Measurements from ENCODE around the gene CD8B2. TPM values are rescaled to one million over a fixed set of nuclear protein-coding genes. Genes with fewer than 3 reads are reported as not detected.
"Not testable (repeated sequence)": the region's sequence is repeated elsewhere in the genome, so short reads cannot be mapped to it uniquely, and the experiment has no call there.

CD8B2 gene
- total RNA-seq (2014; rRNA removed; shearing (Covaris generic)) = not detected in 2 replicates

- in situ Hi-C loops (cut with HindIII; ENCODE audit: low sequenced_read_pairs); DNase-seq (ENCODE audit: low spot score): not testable (repeated sequence)
These were observed at the start of gene CD8B2 for GRCh38 chr2:106486551-106487385. CD8B2 (plus strand) TSS chr2:106487364; CDS start chr2:106487427, 63 bp downstream.

- DNase-seq (ENCODE audit: low spot score); in situ Hi-C loops (cut with HindIII; ENCODE audit: low sequenced_read_pairs): not testable (repeated sequence)
These were observed 25.3 kb upstream of the CD8B2 start for GRCh38 chr2:106461882-106462281.

DNA sequence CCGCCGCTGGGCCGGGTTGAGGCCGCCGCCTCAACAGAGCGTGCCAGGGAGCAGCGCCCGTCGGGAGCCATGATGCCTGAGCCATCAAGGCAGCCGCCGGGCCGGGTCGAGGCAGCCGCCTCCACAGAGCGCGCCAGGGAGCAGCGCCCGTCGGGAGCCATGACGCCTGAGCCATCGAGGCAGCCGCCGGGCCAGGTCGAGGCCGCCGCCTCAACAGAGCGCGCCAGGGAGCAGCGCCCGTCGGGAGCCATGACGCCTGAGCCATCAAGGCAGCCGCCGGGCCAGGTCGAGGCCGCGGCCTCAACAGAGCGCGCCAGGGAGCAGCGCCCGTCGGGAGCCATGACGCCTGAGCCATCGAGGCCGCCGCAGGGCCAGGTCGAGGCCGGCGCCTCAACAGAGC is 19.6 kb upstream of the CD8B2 start:
- DNase-seq (ENCODE audit: low spot score); in situ Hi-C loops (cut with HindIII; ENCODE audit: low sequenced_read_pairs): not testable (repeated sequence)

DNA sequence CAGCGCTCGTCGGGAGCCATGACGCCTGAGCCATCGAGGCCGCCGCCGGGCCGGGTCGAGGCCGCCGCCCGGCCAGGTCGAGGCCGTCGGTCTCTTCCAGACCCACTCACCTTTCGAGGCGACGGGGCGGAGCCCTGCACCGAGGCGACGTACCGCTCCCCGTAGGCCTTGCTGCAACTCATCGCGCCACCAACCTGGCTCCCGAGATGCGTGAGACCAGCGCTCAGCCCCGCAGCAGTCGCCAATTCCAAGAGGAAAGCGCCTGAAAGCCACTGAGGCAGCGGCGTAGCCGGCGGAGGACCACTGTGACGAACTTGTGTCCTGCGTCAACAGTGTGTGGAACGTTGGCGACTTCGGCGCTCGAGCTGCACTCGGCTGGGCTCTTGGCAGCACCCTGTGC is 19.1 kb upstream of the CD8B2 start, which contains the start of gene RGPD3:
Gene RGPD3, minus strand, starts transcription at position 307 of the 400 bp plus-strand sequence. Its CDS starts 125 bp downstream, at position 182.
- in situ Hi-C loops (cut with HindIII; ENCODE audit: low sequenced_read_pairs); DNase-seq (ENCODE audit: low spot score): not testable (repeated sequence)

GRCh38 chr2:106470658-106471057 is 16.5 kb upstream of the CD8B2 start:
- in situ Hi-C loops (cut with HindIII; ENCODE audit: low sequenced_read_pairs); DNase-seq (ENCODE audit: low spot score): not testable (repeated sequence)

GRCh38 chr2:106477647-106478046 is 9.5 kb upstream of the CD8B2 start:
- DNase-seq (ENCODE audit: low spot score); in situ Hi-C loops (cut with HindIII; ENCODE audit: low sequenced_read_pairs): not testable (repeated sequence)

GRCh38 chr2:106479563-106479962 is 7.6 kb upstream of the CD8B2 start:
- DNase-seq (ENCODE audit: low spot score); in situ Hi-C loops (cut with HindIII; ENCODE audit: low sequenced_read_pairs): not testable (repeated sequence)

GRCh38 chr2:106487386-106488191 is 425 bp downstream of the CD8B2 start:
- in situ Hi-C loops (cut with HindIII; ENCODE audit: low sequenced_read_pairs); DNase-seq (ENCODE audit: low spot score): not testable (repeated sequence)

DNA sequence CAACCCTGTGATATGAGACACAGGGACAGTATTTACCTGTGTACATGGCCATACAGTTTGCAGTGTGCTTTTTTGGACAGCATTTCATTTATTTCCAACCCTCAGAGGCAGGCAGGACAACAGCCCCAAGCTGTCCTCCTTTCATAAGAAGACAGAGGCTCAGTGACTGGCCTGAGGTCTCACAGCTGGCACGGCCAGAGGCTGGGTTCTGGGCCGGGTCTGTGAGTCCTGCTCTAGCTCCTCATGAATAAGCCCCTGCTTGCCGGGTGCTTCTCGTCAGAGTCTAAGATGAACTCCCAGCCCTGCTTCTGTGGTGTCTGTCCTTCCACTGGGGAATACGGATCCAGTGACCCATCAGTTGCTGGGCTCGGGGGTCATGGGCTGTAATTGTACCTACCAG is 2.5 kb downstream of the CD8B2 start:
- in situ Hi-C loops (cut with HindIII; ENCODE audit: low sequenced_read_pairs) = not testable (repeated sequence)

DNA sequence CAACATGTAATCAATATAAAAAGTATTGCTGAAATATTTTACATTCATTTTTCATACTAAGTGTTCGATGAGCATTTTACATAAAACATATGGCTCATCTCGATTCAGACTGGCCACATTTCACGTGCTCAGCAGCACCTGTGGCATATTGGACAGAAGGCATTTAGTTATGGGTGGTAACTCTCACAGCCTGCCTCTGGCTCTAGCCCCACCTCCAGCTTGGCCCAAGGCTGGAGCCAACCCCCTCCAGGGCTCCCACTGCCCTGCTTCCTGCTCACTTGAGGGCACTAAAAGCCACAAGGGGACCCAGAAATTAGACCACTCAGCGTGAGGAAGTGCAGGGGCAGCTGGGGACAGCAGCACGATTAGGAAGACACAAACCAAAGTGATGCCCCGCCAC is 5.2 kb downstream of the CD8B2 start:
- in situ Hi-C loops (cut with HindIII; ENCODE audit: low sequenced_read_pairs); DNase-seq (ENCODE audit: low spot score): not testable (repeated sequence)

More for the DNA sequence above, 2.5 kb downstream of the CD8B2 start:
- DNase-seq (ENCODE audit: low spot score) = not testable (repeated sequence)

DNA sequence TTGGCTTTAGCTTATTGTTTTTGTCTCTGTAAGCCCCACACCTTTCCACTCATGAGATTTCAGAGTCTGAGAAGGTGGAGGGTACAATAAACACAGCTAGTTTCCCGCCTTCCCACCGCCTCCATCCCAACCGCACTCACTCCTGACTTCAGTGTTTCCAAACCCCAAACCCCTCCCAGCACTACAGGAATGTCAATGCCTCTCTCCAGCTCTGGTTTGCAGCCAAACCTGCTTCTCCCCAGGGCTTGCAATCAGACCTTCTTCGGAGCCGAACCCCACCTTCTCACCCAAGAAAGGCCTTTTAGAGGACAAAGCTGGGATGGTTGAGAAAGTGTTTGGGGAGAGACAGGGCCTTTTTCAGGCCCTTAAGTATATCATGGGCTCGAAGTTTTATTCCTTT is 5.7 kb downstream of the CD8B2 start:
- DNase-seq (ENCODE audit: low spot score); in situ Hi-C loops (cut with HindIII; ENCODE audit: low sequenced_read_pairs): not testable (repeated sequence)

GRCh38 chr2:106498549-106498948 is 11.4 kb downstream of the CD8B2 start:
- DNase-seq (ENCODE audit: low spot score); in situ Hi-C loops (cut with HindIII; ENCODE audit: low sequenced_read_pairs): not testable (repeated sequence)

DNA sequence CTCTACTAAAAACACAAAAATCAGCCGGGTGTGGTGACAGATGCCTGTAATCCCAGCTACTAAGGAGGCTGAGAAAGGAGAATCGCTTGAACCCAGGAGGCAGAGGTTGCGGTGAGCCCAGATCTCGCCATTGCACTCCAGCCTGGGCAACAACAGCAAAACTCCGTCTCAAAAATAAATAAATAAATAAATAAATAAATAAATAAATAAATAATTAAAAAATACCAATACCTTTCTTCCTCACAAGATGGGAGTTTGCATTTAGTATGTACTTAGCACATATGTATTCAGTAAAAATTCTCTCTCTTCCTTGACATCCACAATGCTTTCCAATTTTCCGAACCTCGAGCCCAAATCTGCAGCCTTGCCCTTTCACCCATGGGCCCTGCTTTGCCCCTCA is 13.2 kb downstream of the CD8B2 start:
- DNase-seq (ENCODE audit: low spot score); in situ Hi-C loops (cut with HindIII; ENCODE audit: low sequenced_read_pairs): not testable (repeated sequence)

DNA sequence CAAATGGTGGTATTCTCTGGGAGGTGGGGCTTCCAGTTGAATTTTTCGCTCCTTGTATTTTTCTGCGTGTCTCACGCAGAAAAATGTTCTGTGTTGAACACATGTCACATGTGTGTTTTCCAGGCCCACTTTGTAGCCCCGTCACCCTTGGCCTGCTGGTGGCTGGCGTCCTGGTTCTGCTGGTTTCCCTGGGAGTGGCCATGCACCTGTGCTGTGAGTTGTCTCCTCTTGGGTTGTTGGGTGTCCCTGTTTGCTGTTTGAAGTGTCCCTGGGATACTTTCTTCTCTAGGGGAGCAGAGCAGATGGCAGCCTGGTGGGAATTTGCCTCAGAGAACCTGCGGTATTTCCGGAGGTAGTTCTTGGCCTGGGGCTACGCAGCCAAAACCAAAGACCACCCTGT is 15.2 kb downstream of the CD8B2 start:
- in situ Hi-C loops (cut with HindIII; ENCODE audit: low sequenced_read_pairs); DNase-seq (ENCODE audit: low spot score): not testable (repeated sequence)

- in situ Hi-C loops (cut with HindIII; ENCODE audit: low sequenced_read_pairs) = not testable (repeated sequence)
These were observed 17.0 kb downstream of the CD8B2 start for GRCh38 chr2:106504192-106504591.

DNA sequence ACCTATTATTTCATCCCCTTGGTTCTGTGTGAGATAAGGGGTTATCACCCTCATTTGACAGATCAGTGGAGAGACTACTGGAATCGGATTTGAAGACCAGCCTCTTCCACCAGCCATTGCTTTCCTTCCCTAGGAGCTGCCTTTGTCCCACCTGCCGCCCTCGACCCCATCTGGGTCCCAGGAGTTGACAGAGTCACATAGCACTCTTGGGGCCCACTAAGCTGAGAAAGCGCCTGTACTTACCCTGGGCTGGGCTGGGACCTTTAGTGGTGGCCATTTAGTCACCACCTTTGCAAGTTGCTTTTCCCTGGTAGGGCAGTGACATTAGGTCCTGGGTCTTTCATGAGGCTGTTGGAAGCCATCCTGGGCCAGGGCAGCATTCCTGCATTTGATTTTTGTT is 17.6 kb downstream of the CD8B2 start:
- in situ Hi-C loops (cut with HindIII; ENCODE audit: low sequenced_read_pairs); DNase-seq (ENCODE audit: low spot score): not testable (repeated sequence)

More at GRCh38 chr2:106504192-106504591, 17.0 kb downstream of the CD8B2 start:
- not testable (repeated sequence) for DNase-seq (ENCODE audit: low spot score)

DNA sequence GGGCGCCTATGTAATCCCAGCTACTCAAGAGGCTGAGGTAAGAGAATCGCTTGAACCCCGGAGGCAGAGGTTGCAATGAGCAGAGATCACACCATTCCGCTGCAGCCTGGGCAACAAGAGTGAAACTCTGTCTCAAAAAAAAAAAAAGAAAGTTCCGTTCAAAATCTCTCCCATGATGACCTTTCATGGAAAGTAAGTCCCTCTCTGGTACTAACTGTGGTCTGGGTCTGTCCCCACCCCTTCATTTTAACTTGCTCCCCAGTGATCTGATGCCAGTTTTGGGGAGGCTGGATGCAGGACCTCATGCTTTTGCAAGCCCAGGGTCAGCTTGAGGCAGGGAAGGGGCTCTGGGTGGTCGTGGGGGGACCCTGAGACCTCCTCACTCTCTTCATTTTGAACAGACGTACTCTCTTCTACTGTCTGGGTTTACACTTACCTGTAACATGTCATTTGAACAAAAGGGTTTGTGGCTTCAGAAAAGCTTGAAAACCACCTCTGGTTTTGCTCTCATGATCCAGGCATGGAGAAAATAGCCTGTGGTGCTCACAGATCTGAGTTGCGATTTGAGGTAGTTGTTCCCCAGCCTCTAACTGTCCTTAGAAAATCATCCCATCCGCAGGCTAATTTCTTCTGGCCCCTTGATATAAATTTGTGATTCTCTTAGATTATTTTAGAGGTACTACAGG is 19.0 kb downstream of the CD8B2 start:
- in situ Hi-C loops (cut with HindIII; ENCODE audit: low sequenced_read_pairs); DNase-seq (ENCODE audit: low spot score): not testable (repeated sequence)

- in situ Hi-C loops (cut with HindIII; ENCODE audit: low sequenced_read_pairs); DNase-seq (ENCODE audit: low spot score): not testable (repeated sequence)
These were observed 21.7 kb downstream of the CD8B2 start for GRCh38 chr2:106508660-106509373.
